K562 (cell line): ENCODE measurements around the gene UBE2E2. TPM values are rescaled to one million over a fixed set of nuclear protein-coding genes. Genes with fewer than 3 reads are reported as not detected.

Source experiments
- ATAC-seq: fragments of 200-7000 bp; cut with Tn5 transposase; 3 replicates; pipeline ENCODE4 v1.9.1; 2020; ENCODE audit warnings: moderate library complexity
- BruUV-seq: library from RNA; stranded (reverse); fragments of 400-500 nt; replicated peaks from 2 replicates; lab custom pipeline; 2021; lab: Mats Ljungman, UMichigan
- CTCF ChIA-PET: fragments of 300-600 bp; formaldehyde crosslinking; extraction: SDS; loops from one replicate; lab custom pipeline; 2021; ENCODE audit warnings: low intra/inter-chr PET ratio; lab: Yijun Ruan, JAX
- POLR2A ChIA-PET: fragments of 300-600, 350-650 bp; sonication (Branson Sonifier 250); formaldehyde crosslinking; extraction: SDS; loops from one replicate; lab custom pipeline; 2021; ENCODE audit warnings: antibody characterized with exemption, inconsistent platforms; lab: Yijun Ruan, JAX
- DNase-seq, 4 experiments: peaks; one replicate each; pipeline versions ENCODE4 v3.0.0 to v3.0.0-alpha.2; 2011 to 2018; ENCODE audit warnings: low spot score in 3 of 4, mixed read lengths in 3 of 4; ENCODE audit errors: extremely low read depth in 1 of 4
- FAIRE-seq: peaks from 2 replicates; lab custom pipeline; 2011; peaks lifted over from hg19 to GRCh38; lab: Jason Lieb, UNC
- H2AFZ ChIP-seq: 2 replicates; pipeline ENCODE4 v1.6.0; 2011; ENCODE audit warnings: low read depth, low read length, control low read depth, inconsistent platforms
- H3K27ac ChIP-seq: fragments of 200-600 bp; 3 replicates; pipeline ENCODE4 v1.8.0; 2011; ENCODE audit warnings: low read depth, mild to moderate bottlenecking, control low read depth, inconsistent platforms, low read length, moderate library complexity, mixed read lengths; ENCODE audit errors: extremely low read depth
- H3K27me3 ChIP-seq, 2 experiments: fragments of 300-600 bp in 1 of 2; 2 replicates in 1 of 2; 3 replicates in 1 of 2; pipeline versions ENCODE4 v1.6.0 to v1.8.0; 2011; ENCODE audit warnings: inconsistent platforms in 2 of 2, low read length in 2 of 2, mild to moderate bottlenecking in 1 of 2, mixed read lengths in 1 of 2, moderate library complexity in 1 of 2; ENCODE audit not compliant: control insufficient read depth in 2 of 2, insufficient read depth in 2 of 2
- H3K36me3 ChIP-seq: fragments of 300-600 bp; 3 replicates; pipeline ENCODE4 v1.8.0; 2011; ENCODE audit warnings: mild to moderate bottlenecking, low read length, inconsistent platforms; ENCODE audit not compliant: control insufficient read depth, insufficient read depth
- H3K4me1 ChIP-seq, 2 experiments: fragments of 200-600 bp in 1 of 2; replicated peaks in 1 of 2; 2 replicates in 1 of 2; 3 replicates in 1 of 2; pipeline versions ENCODE4 v1.5.1 to v1.8.0; 2011; ENCODE audit warnings: inconsistent platforms in 2 of 2, low read length in 2 of 2, mild to moderate bottlenecking in 1 of 2, mixed read lengths in 1 of 2, moderate library complexity in 1 of 2; ENCODE audit not compliant: control insufficient read depth in 2 of 2, insufficient read depth in 2 of 2
- H3K4me2 ChIP-seq: 2 replicates; pipeline ENCODE4 v1.6.1; 2011; ENCODE audit warnings: low read length, control low read depth, inconsistent platforms, mixed read lengths; ENCODE audit not compliant: insufficient read depth
- H3K4me3 ChIP-seq: fragments of 200-600 bp; sonication (generic), shearing (Covaris generic); 2 replicates; pipeline ENCODE4 v1.5.1; 2016; ENCODE audit warnings: control low read depth, inconsistent platforms
- H3K79me2 ChIP-seq: fragments of 200-600 bp; 3 replicates; pipeline ENCODE4 v1.8.0; 2011; ENCODE audit warnings: low read length, inconsistent platforms; ENCODE audit not compliant: control insufficient read depth, insufficient read depth
- H3K9ac ChIP-seq, 2 experiments: 2 replicates each; pipeline versions ENCODE4 v1.6.0 to v1.6.1; 2011; ENCODE audit warnings: low read depth in 2 of 2, low read length in 2 of 2, control low read depth in 1 of 2, inconsistent platforms in 1 of 2, mild to moderate bottlenecking in 1 of 2, mixed read lengths in 1 of 2; ENCODE audit not compliant: insufficient read depth in 1 of 2
- H3K9me1 ChIP-seq: one replicate; pipeline ENCODE4 v1.6.0; 2011; ENCODE audit warnings: inconsistent platforms, mild to moderate bottlenecking, low read length, moderate library complexity; ENCODE audit not compliant: control insufficient read depth, insufficient read depth
- H3K9me3 ChIP-seq: replicated peaks from 2 replicates; pipeline ENCODE4 v1.5.1; 2011; ENCODE audit warnings: low read depth, low read length, inconsistent platforms; ENCODE audit not compliant: control insufficient read depth, insufficient read depth
- H4K20me1 ChIP-seq: replicated peaks from 2 replicates; pipeline ENCODE4 v1.6.1; 2011; ENCODE audit warnings: low read length, inconsistent platforms, mixed read lengths; ENCODE audit not compliant: control insufficient read depth, insufficient read depth
- ATF4 ChIP-seq: fragments of 450-650 bp; formaldehyde crosslinking; IDR thresholded peaks from 2 replicates; pipeline ENCODE4 v1.4.0; 2022; ENCODE audit warnings: mild to moderate bottlenecking, moderate library complexity
- ETS2 ChIP-seq: IDR thresholded peaks from 2 replicates; pipeline ENCODE4 v1.6.1; 2016; ENCODE audit warnings: borderline replicate concordance, missing genetic modification characterization, mild to moderate bottlenecking, moderate library complexity, missing compliant biosample characterization; ENCODE audit not compliant: poor library complexity, severe bottlenecking
- HDGF ChIP-seq: fragments of 450-650 bp; IDR thresholded peaks from 2 replicates; pipeline ENCODE4 v1.6.1; 2016
- HNRNPLL ChIP-seq: fragments of 200-400 bp; formaldehyde crosslinking; IDR thresholded peaks from 2 replicates; pipeline ENCODE4 v1.6.1; 2017; ENCODE audit warnings: low read length, low read depth, mild to moderate bottlenecking; ENCODE audit not compliant: poor library complexity, severe bottlenecking
- KAT7 ChIP-seq: sonication (generic); formaldehyde crosslinking; IDR thresholded peaks from 2 replicates; pipeline ENCODE4 v1.8.0; 2022; ENCODE audit warnings: missing genetic modification reagents, mild to moderate bottlenecking, borderline replicate concordance
- KLF1 ChIP-seq: fragments of 450-650 bp; IDR thresholded peaks from 2 replicates; pipeline ENCODE4 v1.6.1; 2016; ENCODE audit warnings: missing genetic modification characterization, missing compliant biosample characterization
- MXI1 ChIP-seq: IDR thresholded peaks from 2 replicates; pipeline ENCODE4 v1.6.1; 2011; ENCODE audit warnings: low read depth, mild to moderate bottlenecking, improper control_type of control experiment, low read length
- NBN ChIP-seq: fragments of 450-650 bp; IDR thresholded peaks from 2 replicates; pipeline ENCODE4 v1.6.1; 2016; ENCODE audit warnings: low read depth, mild to moderate bottlenecking
- NCOA4 ChIP-seq: fragments of 450-650 bp; IDR thresholded peaks from 2 replicates; pipeline ENCODE4 v1.6.1; 2018; ENCODE audit warnings: mild to moderate bottlenecking; ENCODE audit not compliant: partially characterized antibody
- NRF1 ChIP-seq, 2 experiments: fragments of 450-650 bp; IDR thresholded peaks in 1 of 2; conservative IDR thresholded peaks in 1 of 2; 2 replicates each; pipeline ENCODE4 v1.6.1; 2014; ENCODE audit warnings: mild to moderate bottlenecking in 2 of 2
- NUFIP1 ChIP-seq: fragments of 450-650 bp; IDR thresholded peaks from 2 replicates; pipeline ENCODE4 v1.6.1; 2018; ENCODE audit not compliant: partially characterized antibody
- OTX1 ChIP-seq: fragments of 450-650 bp; formaldehyde crosslinking; IDR thresholded peaks from 2 replicates; pipeline ENCODE4 v1.4.0; 2022; ENCODE audit warnings: mild to moderate bottlenecking
- PBX2 ChIP-seq, 2 experiments: IDR thresholded peaks in 1 of 2; conservative IDR thresholded peaks in 1 of 2; 2 replicates each; pipeline ENCODE4 v1.6.1; 2016; ENCODE audit warnings: low read depth in 2 of 2, mild to moderate bottlenecking in 1 of 2, missing compliant biosample characterization in 1 of 2, missing genetic modification characterization in 1 of 2, moderate library complexity in 1 of 2
- POLR2H ChIP-seq: IDR thresholded peaks from 2 replicates; pipeline ENCODE4 v1.6.1; 2016; ENCODE audit warnings: missing genetic modification characterization, low read depth, mild to moderate bottlenecking, control low read depth, missing compliant biosample characterization, moderate library complexity
- STAT6 ChIP-seq: sonication (generic); formaldehyde crosslinking; IDR thresholded peaks from 2 replicates; pipeline ENCODE4 v1.8.1; 2023; ENCODE audit warnings: mild to moderate bottlenecking, missing genetic modification reagents
- XRCC5 ChIP-seq: fragments of 200-400 bp; formaldehyde crosslinking; IDR thresholded peaks from 2 replicates; pipeline ENCODE4 v1.6.1; 2017; ENCODE audit warnings: low read depth, mild to moderate bottlenecking, low read length
- ZNF175 ChIP-seq: fragments of 200-800 bp; sonication (Bioruptor generic); IDR thresholded peaks from 2 replicates; pipeline ENCODE4 v1.6.1; 2016; ENCODE audit warnings: low read depth, mild to moderate bottlenecking, missing genetic modification characterization, missing compliant biosample characterization
- ZNF696 ChIP-seq: fragments of 250-450 bp; sonication (Bioruptor Pico); conservative IDR thresholded peaks from 2 replicates; pipeline ENCODE4 v1.4.0; 2020; ENCODE audit warnings: mild to moderate bottlenecking, moderate library complexity
- WGBS: fragments of 100-300 bp; shearing (Covaris generic); methylation state at CpG from one replicate; pipeline ENCODE4 v1.1.6; 2016; ENCODE audit warnings: low coverage, mixed read lengths; ENCODE audit not compliant: insufficient coverage; ENCODE audit errors: missing lambda C conversion rate; 5-methylcytosine and 5-hydroxymethylcytosine counted together
- in situ Hi-C: fragments of 300-500 bp; cut with MboI; formaldehyde crosslinking; loops from 4 replicates; pipeline ENCODE4 v1.15.0; 2018; ENCODE audit warnings: inconsistent platforms, mixed read lengths
- intact Hi-C: fragments of 100-400 bp; cut with micrococcal nuclease; formaldehyde crosslinking; loops from 2 replicates; pipeline ENCODE4 v1.14.2; 2022
- polyA plus RNA-seq, 8 experiments: library from polyadenylated mRNA; depleted of rRNA in 4 of 8; stranded (reverse) in 5 of 8; unstranded in 3 of 8; fragments of >200 nt; fragmentation: Nextera tagmentation in 2 of 8; fragmentation: Illumina TruSeq in 1 of 8; extraction: Ambion mirVana in 2 of 8; extraction: Trizol in 1 of 8; gene quantifications; 2 replicates each; pipeline versions ENCODE4 v1.2.1 to v1.2.3, GENCODE V29; 2011 to 2014; ENCODE audit warnings: inconsistent platforms in 1 of 8, missing spikeins in 1 of 8
- total RNA-seq, 7 experiments: library from RNA; depleted of rRNA in 6 of 7; stranded (reverse); fragments of >200 nt in 6 of 7; fragmentation: Illumina TruSeq in 2 of 7; extraction: Trizol in 2 of 7; gene quantifications; 2 replicates each; pipeline versions ENCODE4 v1.2.1 to v1.2.3, GENCODE V29; 2011 to 2021; ENCODE audit warnings: low replicate concordance in 1 of 7

UBE2E2 gene
- total and polyA plus RNA-seq, 9 of the 15 experiments (the other 6 are each of a cell fraction or from before 2014, with no cell fraction given) = 0.22 to 5.1 (median 1.9) TPM

- Histone ChIP-seq H3K36me3 (no peaks in the 10 kb centered on the region), H3K9me1 (no peaks in the 10 kb centered on the region), H3K79me2 (no peaks in the 10 kb centered on the region), H3K4me3 (no peak overlapping the region), H3K27me3 (no peaks in the 10 kb centered on the region), H4K20me1 (no peaks in the 10 kb centered on the region), H3K9me3 (no peaks in the 10 kb centered on the region), H3K27ac (no peak overlapping the region), H2AFZ (no peak overlapping the region), H3K4me2 (no peak overlapping the region), H3K4me1 (no peaks in the 10 kb centered on the region), H3K9ac (no peak overlapping the region)
- no peak for FAIRE-seq
- intact Hi-C loops = no loop called here
- DNase-seq = no peak
- BruUV-seq = no TSS peak
- WGBS = 0% methylated on average over 2 of the region's 2 CpGs
- ATAC-seq = no peak
- in situ Hi-C loops = loop anchor here (25.0 kb wide), 1 partner anchor 818 kb away; no protein-coding TSS in a partner anchor
- ChIA-PET CTCF (no interaction called here), POLR2A (no interaction called here)
- TF ChIP-seq POLR2H (tag) = no peak
- no peak for TF ChIP-seq ATF4 (CRISPR knock-in tag)
- no peak for TF ChIP-seq ZNF175
- TF ChIP-seq ZNF696 (CRISPR knock-in tag) = no peak
- no peak for TF ChIP-seq NRF1 (conservative IDR thresholded peaks at IDR 0.05 in 1 of 2, IDR thresholded peaks at IDR 0.05 in 1 of 2)
- TF ChIP-seq MXI1 = no peak
- TF ChIP-seq NUFIP1 = no peak
- TF ChIP-seq NBN = no peak
- TF ChIP-seq ETS2 (tag) = no peak
- TF ChIP-seq OTX1 (CRISPR knock-in tag) = no peak
- no peak for TF ChIP-seq KAT7 (CRISPR knock-in tag)
- no peak for TF ChIP-seq PBX2 (CRISPR knock-in tag; IDR thresholded peaks at IDR 0.05; ENCODE audit: low read depth)
- no peak for TF ChIP-seq PBX2 (tag; conservative IDR thresholded peaks at IDR 0.05; ENCODE audit: low read depth)
- no peak for TF ChIP-seq NCOA4
- no peak for TF ChIP-seq HNRNPLL
- TF ChIP-seq XRCC5 = no peak
- no peak for TF ChIP-seq KLF1 (tag)
- TF ChIP-seq HDGF = no peak
- no peak for TF ChIP-seq STAT6 (CRISPR knock-in tag)
Measured at GRCh38 chr3:23219117-23219516, 16.0 kb downstream of the UBE2E2 start.
